Ovary (tissue), 3 donors: ENCODE data around the gene HKDC1.

ENCODE experiments used
- POLR2A ChIP-seq: fragments of 450-650 bp; IDR thresholded peaks from one replicate; pipeline ENCODE4 v1.6.1; 2017; ENCODE audit warnings: antibody characterized with exemption, mild to moderate bottlenecking, moderate library complexity
- TF ChIP-seq, protein P1 (sequence below), 3 donors: fragments of 450-650 bp in 2 of 3; fragments of 200-600 bp in 1 of 3; IDR thresholded peaks; one replicate each; pipeline versions ENCODE4 v1.5.1 to v1.8.0; 2016 to 2022; ENCODE audit warnings: antibody characterized with exemption in 3 of 3, mild to moderate bottlenecking in 1 of 3
- donor health status: DM: no; HTN: no; CAD: no.

DNA sequence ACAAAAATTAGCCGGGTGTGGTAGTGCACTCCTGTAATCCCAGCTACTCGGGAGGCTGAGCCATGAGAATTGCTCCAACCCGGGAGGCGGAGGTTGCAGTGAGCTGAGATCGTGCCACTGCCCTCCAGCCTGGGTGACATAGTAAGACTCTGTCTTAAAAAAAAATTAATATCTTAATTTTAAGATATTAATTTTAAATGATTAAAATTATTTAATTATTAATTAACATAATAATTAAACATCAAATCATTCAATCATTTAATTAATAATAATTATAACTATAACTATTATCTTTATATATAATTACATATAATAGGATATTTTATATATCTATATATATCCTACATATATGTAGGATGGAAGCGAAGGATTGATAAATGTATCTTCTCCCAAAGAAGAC, 56.4 kb downstream of the HKDC1 start:
- TF ChIP-seq POLR2A: no peak
- TF ChIP-seq, protein P1, sequence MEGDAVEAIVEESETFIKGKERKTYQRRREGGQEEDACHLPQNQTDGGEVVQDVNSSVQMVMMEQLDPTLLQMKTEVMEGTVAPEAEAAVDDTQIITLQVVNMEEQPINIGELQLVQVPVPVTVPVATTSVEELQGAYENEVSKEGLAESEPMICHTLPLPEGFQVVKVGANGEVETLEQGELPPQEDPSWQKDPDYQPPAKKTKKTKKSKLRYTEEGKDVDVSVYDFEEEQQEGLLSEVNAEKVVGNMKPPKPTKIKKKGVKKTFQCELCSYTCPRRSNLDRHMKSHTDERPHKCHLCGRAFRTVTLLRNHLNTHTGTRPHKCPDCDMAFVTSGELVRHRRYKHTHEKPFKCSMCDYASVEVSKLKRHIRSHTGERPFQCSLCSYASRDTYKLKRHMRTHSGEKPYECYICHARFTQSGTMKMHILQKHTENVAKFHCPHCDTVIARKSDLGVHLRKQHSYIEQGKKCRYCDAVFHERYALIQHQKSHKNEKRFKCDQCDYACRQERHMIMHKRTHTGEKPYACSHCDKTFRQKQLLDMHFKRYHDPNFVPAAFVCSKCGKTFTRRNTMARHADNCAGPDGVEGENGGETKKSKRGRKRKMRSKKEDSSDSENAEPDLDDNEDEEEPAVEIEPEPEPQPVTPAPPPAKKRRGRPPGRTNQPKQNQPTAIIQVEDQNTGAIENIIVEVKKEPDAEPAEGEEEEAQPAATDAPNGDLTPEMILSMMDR (IDR thresholded peaks at IDR 0.05): no peak
